Measurements from ENCODE around the gene RPL36. TPM values are rescaled to one million over a fixed set of nuclear protein-coding genes. Genes with fewer than 3 reads are reported as not detected.
A peak's percentile ranks its signal among the peaks of the same experiment; 100 is the strongest.

RPL36 gene
- polyA plus RNA-seq, 3 donors: 336 to 708 (median 627) TPM

GRCh38 chr19:5674714-5675113, 15.4 kb upstream of the RPL36 start:
- intact Hi-C loops (cut with micrococcal nuclease): no loop called here
- Mint-ChIP-seq H3K36me3 (peaks cover 8 to 37% of the 10 kb centered on the region in 2 donors), H3K9me3 (peaks cover 0 to 5% (median 0%) of the 10 kb centered on the region in 7 donors), H3K4me3 (no peak overlapping the region), H3K4me1 (peaks cover 10% of the 10 kb centered on the region), H3K27me3 (ENCODE audit: low read depth in 3 of 3) (no peaks in the 10 kb centered on the region), H3K27ac (peak overlapping the region in 1 of 7 donors; percentile 21)
- H3K36me3 ChIP-seq (replicated peaks in 1 of 2; ENCODE audit: control insufficient read depth in 1 of 2, insufficient read depth in 2 of 2, low read length in 2 of 2): peaks cover 8 to 20% of the 10 kb centered on the region in 2 donors
- peaks cover 4% of the 10 kb centered on the region for H4K20me1 ChIP-seq (ENCODE audit: insufficient read depth, low read length)
- no peak overlapping the region for H3K9ac ChIP-seq (ENCODE audit: insufficient read depth, low read length, poor library complexity, severe bottlenecking)
- H3K4me2 ChIP-seq (replicated peaks; ENCODE audit: extremely low read depth, low read length, poor library complexity, severe bottlenecking): no peak overlapping the region
- no peak overlapping the region for H2AFZ ChIP-seq (ENCODE audit: insufficient read depth, low read depth, low read length, poor library complexity, severe bottlenecking)
- TF ChIP-seq, protein P1, sequence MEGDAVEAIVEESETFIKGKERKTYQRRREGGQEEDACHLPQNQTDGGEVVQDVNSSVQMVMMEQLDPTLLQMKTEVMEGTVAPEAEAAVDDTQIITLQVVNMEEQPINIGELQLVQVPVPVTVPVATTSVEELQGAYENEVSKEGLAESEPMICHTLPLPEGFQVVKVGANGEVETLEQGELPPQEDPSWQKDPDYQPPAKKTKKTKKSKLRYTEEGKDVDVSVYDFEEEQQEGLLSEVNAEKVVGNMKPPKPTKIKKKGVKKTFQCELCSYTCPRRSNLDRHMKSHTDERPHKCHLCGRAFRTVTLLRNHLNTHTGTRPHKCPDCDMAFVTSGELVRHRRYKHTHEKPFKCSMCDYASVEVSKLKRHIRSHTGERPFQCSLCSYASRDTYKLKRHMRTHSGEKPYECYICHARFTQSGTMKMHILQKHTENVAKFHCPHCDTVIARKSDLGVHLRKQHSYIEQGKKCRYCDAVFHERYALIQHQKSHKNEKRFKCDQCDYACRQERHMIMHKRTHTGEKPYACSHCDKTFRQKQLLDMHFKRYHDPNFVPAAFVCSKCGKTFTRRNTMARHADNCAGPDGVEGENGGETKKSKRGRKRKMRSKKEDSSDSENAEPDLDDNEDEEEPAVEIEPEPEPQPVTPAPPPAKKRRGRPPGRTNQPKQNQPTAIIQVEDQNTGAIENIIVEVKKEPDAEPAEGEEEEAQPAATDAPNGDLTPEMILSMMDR (IDR thresholded peaks at IDR 0.05): no peak
- DNase-seq: no peak
- no peaks in the 10 kb centered on the region for H3K9me3 ChIP-seq (replicated peaks in 1 of 2; ENCODE audit: control insufficient read depth in 1 of 2, insufficient read depth in 1 of 2, low read length in 2 of 2)
- peaks cover 6 to 8% of the 10 kb centered on the region in 2 donors for H3K4me1 ChIP-seq (ENCODE audit: control insufficient read depth in 1 of 2, insufficient read depth in 2 of 2, low read length in 2 of 2)
- peaks cover 4% of the 10 kb centered on the region for H3K79me2 ChIP-seq (ENCODE audit: insufficient read depth, low read length)
- WGBS (ENCODE audit: insufficient coverage): 88% methylated on average over 3 of the region's 5 CpGs
- no peak overlapping the region for H3K27ac ChIP-seq (ENCODE audit: low read depth in 1 of 2, low read length in 2 of 2)
- no peaks in the 10 kb centered on the region for H3K27me3 ChIP-seq (ENCODE audit: control insufficient read depth in 2 of 2, insufficient read depth in 2 of 2, low read length in 2 of 2)
- no peak overlapping the region for H3K4me3 ChIP-seq (replicated peaks in 1 of 3; ENCODE audit: low read depth in 2 of 3, low read length in 3 of 3)

DNA sequence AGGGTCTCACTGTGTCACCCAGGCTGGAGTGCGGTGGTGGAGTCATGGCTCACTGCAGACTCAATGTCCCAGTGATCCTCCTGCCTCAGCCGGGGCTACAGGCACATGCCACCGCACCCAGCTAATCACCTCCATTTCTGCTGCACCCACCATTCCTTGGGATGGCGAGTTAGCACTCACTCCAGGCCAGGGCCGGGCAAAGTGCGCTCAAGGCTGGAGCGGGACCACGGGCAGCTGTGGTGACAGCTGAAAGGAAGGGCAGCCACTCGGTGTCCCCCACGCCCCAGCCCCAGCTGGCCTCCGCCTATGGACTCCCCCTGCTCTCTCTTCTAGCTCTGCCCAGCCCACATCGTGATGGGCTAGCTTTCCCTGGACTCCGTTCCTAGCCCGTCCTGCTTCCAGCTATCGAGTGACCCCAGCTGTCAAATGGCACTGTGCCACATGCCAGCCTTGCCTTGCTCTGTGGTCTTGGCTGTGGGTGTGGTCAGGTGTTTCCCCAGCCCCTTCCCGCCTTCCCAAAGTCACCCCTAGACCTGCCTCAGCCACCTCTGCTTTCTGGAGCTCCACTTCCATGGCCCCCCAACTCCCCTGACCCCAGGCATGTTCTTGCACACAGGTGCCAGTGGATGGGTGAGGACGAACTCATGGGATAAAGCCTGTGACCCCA, 13.9 kb upstream of the RPL36 start:
- TF ChIP-seq, protein P1 (IDR thresholded peaks at IDR 0.05): no peak
- Histone ChIP-seq H3K4me1 (ENCODE audit: control insufficient read depth in 1 of 2, insufficient read depth in 2 of 2, low read length in 2 of 2) (peaks cover 12 to 17% of the 10 kb centered on the region in 2 donors), H3K27ac (ENCODE audit: low read depth in 1 of 2, low read length in 2 of 2) (no peak overlapping the region), H3K36me3 (replicated peaks in 1 of 2; ENCODE audit: control insufficient read depth in 1 of 2, insufficient read depth in 2 of 2, low read length in 2 of 2) (peaks cover 2 to 9% of the 10 kb centered on the region in 2 donors), H3K4me3 (replicated peaks in 1 of 3; ENCODE audit: low read depth in 2 of 3, low read length in 3 of 3) (no peak overlapping the region), H3K79me2 (ENCODE audit: insufficient read depth, low read length) (peaks cover 8% of the 10 kb centered on the region), H3K4me2 (replicated peaks; ENCODE audit: extremely low read depth, low read length, poor library complexity, severe bottlenecking) (no peak overlapping the region), H4K20me1 (ENCODE audit: insufficient read depth, low read length) (no peaks in the 10 kb centered on the region), H3K27me3 (ENCODE audit: control insufficient read depth in 2 of 2, insufficient read depth in 2 of 2, low read length in 2 of 2) (no peaks in the 10 kb centered on the region), H3K9ac (ENCODE audit: insufficient read depth, low read length, poor library complexity, severe bottlenecking) (no peak overlapping the region), H2AFZ (ENCODE audit: insufficient read depth, low read depth, low read length, poor library complexity, severe bottlenecking) (no peak overlapping the region), H3K9me3 (replicated peaks in 1 of 2; ENCODE audit: control insufficient read depth in 1 of 2, insufficient read depth in 1 of 2, low read length in 2 of 2) (no peaks in the 10 kb centered on the region)
- peaks cover 17% of the 10 kb centered on the region for H3K4me1 Mint-ChIP-seq
- peaks cover 4 to 23% of the 10 kb centered on the region in 2 donors for H3K36me3 Mint-ChIP-seq
- peak overlapping the region in 1 of 7 donors; percentile 57 for H3K27ac Mint-ChIP-seq
- WGBS (ENCODE audit: insufficient coverage): 83% methylated on average over 14 of the region's 17 CpGs
- intact Hi-C loops (cut with micrococcal nuclease): no loop called here
- no peak for DNase-seq
- no peak overlapping the region for H3K4me3 Mint-ChIP-seq
- H3K9me3 Mint-ChIP-seq: peaks cover 0 to 5% (median 0%) of the 10 kb centered on the region in 7 donors
- peaks cover 0 to under 1% (median 0%) of the 10 kb centered on the region in 3 donors for H3K27me3 Mint-ChIP-seq (ENCODE audit: low read depth in 3 of 3)

Data from CD14-positive monocyte (primary cell).